Measurements from ENCODE around the gene SLC30A7. TPM values are rescaled to one million over a fixed set of nuclear protein-coding genes. Genes with fewer than 3 reads are reported as not detected.

SLC30A7 gene
- polyA plus RNA-seq, 1 of the 3 experiments (the other 2 are of a cell fraction): 4.0 TPM

DNA sequence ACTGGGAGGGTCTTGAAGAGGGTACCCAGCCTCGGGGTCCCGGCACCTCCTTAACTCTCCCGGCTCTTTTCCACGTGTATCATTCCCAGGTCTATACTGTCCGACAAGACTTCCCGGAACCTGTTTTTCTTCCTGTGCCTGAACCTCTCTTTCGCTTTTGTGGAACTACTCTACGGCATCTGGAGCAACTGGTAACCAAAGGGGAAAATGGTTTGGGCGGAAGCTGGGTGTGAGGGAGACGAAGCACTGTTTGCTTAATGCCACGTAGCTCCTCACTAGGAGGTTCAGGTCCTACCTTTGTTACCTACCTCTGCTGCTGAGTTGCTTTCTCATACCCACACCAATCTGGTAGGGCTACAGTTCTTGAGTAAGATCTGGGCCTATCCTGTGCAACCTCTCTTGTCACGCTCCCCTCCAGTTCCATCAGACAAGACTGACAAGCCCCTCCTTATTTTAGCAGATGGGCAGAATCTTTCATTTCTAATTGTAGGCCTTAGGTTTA is 642 bp downstream of the SLC30A7 start:
- POLR2A ChIA-PET: no interaction called here

DNA sequence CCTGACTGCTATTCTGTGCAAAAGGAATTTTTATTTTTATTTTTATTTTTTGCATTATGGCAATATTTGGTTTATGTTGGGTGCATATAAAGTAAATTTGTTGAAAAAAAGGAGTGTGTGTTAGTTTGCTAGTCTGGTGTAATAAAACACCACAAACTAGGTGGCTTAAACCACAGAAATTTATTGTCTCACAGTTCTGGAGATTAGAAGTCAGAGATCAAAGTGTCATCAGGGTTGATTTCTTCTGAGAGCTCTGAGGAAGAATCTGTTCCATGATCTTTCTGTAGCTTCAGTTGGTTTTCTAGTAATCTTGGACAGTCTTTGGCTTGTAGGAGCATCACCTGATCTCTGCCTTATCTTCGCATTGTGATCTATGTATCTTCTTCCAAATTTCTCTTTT is 6.5 kb downstream of the SLC30A7 start:
- ChIA-PET CTCF (interaction anchor here (1.0 to 2.0 kb wide), 2 partner anchors 34 to 36 kb away, joined by 3 to 4 read pairs; no protein-coding TSS in a partner anchor), POLR2A (interaction anchor here (0.6 kb wide), 1 partner anchor 900 kb away, joined by 6 read pairs; no protein-coding TSS in a partner anchor)
- no peak for DNase-seq
- Histone ChIP-seq H3K27me3 (ENCODE audit: insufficient read depth) (no peaks in the 10 kb centered on the region), H3K9ac (no peak overlapping the region), H2AFZ (ENCODE audit: low read depth) (no peak overlapping the region), H3K36me3 (replicated peaks in 1 of 2; ENCODE audit: control insufficient read depth in 1 of 2, insufficient read depth in 2 of 2, low read length in 1 of 2) (peaks cover 84 to 93% of the 10 kb centered on the region in 2 experiments), H3K4me2 (no peak overlapping the region), H4K20me1 (ENCODE audit: insufficient read depth) (no peaks in the 10 kb centered on the region), H3F3A (replicated peaks; ENCODE audit: insufficient read depth) (peaks cover 7% of the 10 kb centered on the region), H3K79me2 (ENCODE audit: insufficient read depth) (peaks cover 66% of the 10 kb centered on the region), H3K9me2 (no peaks in the 10 kb centered on the region), H3K4me1 (ENCODE audit: control insufficient read depth in 1 of 2, insufficient read depth in 2 of 2, low read depth in 1 of 2, low read length in 1 of 2) (peaks cover 0 to 8% of the 10 kb centered on the region in 2 experiments; a peak in 1 of 4 replicates), H3K4me3 (ENCODE audit: low read depth in 2 of 2, low read length in 1 of 2) (no peak overlapping the region), H3K27ac (ENCODE audit: low read depth in 2 of 2, low read length in 1 of 2) (no peak overlapping the region), H3K9me3 (no peaks in the 10 kb centered on the region; the same call in 1 of the 2 replicates)
- WGBS (ENCODE audit: low lambda C conversion rate): 96% methylated on average over 1 of the region's 1 CpG
- TF ChIP-seq, protein P1, sequence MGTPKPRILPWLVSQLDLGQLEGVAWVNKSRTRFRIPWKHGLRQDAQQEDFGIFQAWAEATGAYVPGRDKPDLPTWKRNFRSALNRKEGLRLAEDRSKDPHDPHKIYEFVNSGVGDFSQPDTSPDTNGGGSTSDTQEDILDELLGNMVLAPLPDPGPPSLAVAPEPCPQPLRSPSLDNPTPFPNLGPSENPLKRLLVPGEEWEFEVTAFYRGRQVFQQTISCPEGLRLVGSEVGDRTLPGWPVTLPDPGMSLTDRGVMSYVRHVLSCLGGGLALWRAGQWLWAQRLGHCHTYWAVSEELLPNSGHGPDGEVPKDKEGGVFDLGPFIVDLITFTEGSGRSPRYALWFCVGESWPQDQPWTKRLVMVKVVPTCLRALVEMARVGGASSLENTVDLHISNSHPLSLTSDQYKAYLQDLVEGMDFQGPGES (IDR thresholded peaks at IDR 0.05; ENCODE audit: low read depth, low read length): no peak
- TF ChIP-seq, protein P2, sequence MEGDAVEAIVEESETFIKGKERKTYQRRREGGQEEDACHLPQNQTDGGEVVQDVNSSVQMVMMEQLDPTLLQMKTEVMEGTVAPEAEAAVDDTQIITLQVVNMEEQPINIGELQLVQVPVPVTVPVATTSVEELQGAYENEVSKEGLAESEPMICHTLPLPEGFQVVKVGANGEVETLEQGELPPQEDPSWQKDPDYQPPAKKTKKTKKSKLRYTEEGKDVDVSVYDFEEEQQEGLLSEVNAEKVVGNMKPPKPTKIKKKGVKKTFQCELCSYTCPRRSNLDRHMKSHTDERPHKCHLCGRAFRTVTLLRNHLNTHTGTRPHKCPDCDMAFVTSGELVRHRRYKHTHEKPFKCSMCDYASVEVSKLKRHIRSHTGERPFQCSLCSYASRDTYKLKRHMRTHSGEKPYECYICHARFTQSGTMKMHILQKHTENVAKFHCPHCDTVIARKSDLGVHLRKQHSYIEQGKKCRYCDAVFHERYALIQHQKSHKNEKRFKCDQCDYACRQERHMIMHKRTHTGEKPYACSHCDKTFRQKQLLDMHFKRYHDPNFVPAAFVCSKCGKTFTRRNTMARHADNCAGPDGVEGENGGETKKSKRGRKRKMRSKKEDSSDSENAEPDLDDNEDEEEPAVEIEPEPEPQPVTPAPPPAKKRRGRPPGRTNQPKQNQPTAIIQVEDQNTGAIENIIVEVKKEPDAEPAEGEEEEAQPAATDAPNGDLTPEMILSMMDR (IDR thresholded peaks at IDR 0.05): no peak
- TF ChIP-seq, protein P3, sequence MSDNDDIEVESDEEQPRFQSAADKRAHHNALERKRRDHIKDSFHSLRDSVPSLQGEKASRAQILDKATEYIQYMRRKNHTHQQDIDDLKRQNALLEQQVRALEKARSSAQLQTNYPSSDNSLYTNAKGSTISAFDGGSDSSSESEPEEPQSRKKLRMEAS (IDR thresholded peaks at IDR 0.05; ENCODE audit: low read depth): no peak
- TF ChIP-seq, protein P4, sequence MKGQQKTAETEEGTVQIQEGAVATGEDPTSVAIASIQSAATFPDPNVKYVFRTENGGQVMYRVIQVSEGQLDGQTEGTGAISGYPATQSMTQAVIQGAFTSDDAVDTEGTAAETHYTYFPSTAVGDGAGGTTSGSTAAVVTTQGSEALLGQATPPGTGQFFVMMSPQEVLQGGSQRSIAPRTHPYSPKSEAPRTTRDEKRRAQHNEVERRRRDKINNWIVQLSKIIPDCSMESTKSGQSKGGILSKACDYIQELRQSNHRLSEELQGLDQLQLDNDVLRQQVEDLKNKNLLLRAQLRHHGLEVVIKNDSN (IDR thresholded peaks at IDR 0.05; ENCODE audit: borderline replicate concordance, low read depth): no peak
- TF ChIP-seq POLR2AphosphoS5 (IDR thresholded peaks at IDR 0.05; ENCODE audit: low read depth, low read length) (no peak), ELF1 (IDR thresholded peaks at IDR 0.05) (no peak)
- TF ChIP-seq, protein P5, sequence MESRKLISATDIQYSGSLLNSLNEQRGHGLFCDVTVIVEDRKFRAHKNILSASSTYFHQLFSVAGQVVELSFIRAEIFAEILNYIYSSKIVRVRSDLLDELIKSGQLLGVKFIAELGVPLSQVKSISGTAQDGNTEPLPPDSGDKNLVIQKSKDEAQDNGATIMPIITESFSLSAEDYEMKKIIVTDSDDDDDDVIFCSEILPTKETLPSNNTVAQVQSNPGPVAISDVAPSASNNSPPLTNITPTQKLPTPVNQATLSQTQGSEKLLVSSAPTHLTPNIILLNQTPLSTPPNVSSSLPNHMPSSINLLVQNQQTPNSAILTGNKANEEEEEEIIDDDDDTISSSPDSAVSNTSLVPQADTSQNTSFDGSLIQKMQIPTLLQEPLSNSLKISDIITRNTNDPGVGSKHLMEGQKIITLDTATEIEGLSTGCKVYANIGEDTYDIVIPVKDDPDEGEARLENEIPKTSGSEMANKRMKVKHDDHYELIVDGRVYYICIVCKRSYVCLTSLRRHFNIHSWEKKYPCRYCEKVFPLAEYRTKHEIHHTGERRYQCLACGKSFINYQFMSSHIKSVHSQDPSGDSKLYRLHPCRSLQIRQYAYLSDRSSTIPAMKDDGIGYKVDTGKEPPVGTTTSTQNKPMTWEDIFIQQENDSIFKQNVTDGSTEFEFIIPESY (IDR thresholded peaks at IDR 0.05; ENCODE audit: borderline replicate concordance, low read depth): no peak

More for the DNA sequence above, 642 bp downstream of the SLC30A7 start:
- Histone ChIP-seq H3K4me2 (peak overlapping the region; percentile 92), H3K9ac (peak overlapping the region; percentile 94), H4K20me1 (ENCODE audit: insufficient read depth) (no peaks in the 10 kb centered on the region), H3K79me2 (ENCODE audit: insufficient read depth) (peaks cover 73% of the 10 kb centered on the region), H3K4me1 (ENCODE audit: control insufficient read depth in 1 of 2, insufficient read depth in 2 of 2, low read depth in 1 of 2, low read length in 1 of 2) (peaks cover 8 to 17% of the 10 kb centered on the region in 2 experiments; a peak in 3 of 4 replicates), H2AFZ (ENCODE audit: low read depth) (peak overlapping the region; percentile 90), H3K27ac (ENCODE audit: low read depth in 2 of 2, low read length in 1 of 2) (peak overlapping the region; percentile 96 to 99), H3K4me3 (ENCODE audit: low read depth in 2 of 2, low read length in 1 of 2) (peak overlapping the region; percentile 95 to 99), H3K9me3 (no peaks in the 10 kb centered on the region), H3K27me3 (ENCODE audit: insufficient read depth) (no peaks in the 10 kb centered on the region), H3F3A (replicated peaks; ENCODE audit: insufficient read depth) (peaks cover 13% of the 10 kb centered on the region), H3K9me2 (no peaks in the 10 kb centered on the region), H3K36me3 (replicated peaks in 1 of 2; ENCODE audit: control insufficient read depth in 1 of 2, insufficient read depth in 2 of 2, low read length in 1 of 2) (peaks cover 37 to 38% of the 10 kb centered on the region in 2 experiments)
- CTCF ChIA-PET: interaction anchor here (0.9 to 1.3 kb wide), 2 partner anchors 342 to 392 kb away, joined by 3 read pairs; no protein-coding TSS in a partner anchor
- DNase-seq: peak; percentile 41
- under 1% methylated on average over 12 of the region's 12 CpGs for WGBS (ENCODE audit: low lambda C conversion rate)
- TF ChIP-seq, protein P1 (IDR thresholded peaks at IDR 0.05; ENCODE audit: low read depth, low read length): no peak
- TF ChIP-seq MXI1 (IDR thresholded peaks at IDR 0.05; ENCODE audit: low read depth, low read length) (peak; percentile 49; the same call in 1 of the 2 replicates), RCOR1 (IDR thresholded peaks at IDR 0.05; ENCODE audit: low read length) (no peak), TCF12 (IDR thresholded peaks at IDR 0.05) (no peak), SIN3A (IDR thresholded peaks at IDR 0.05; ENCODE audit: borderline replicate concordance, low read depth, low read length) (0 out of 2 replicates have a peak, but pooled peaks have one; percentile 12)
- TF ChIP-seq, protein P5 (IDR thresholded peaks at IDR 0.05; ENCODE audit: borderline replicate concordance, low read depth): no peak
- TF ChIP-seq, protein P3 (IDR thresholded peaks at IDR 0.05; ENCODE audit: low read depth): 0 out of 2 replicates have a peak, but pooled peaks have one; percentile 17
